ENCODE results near the gene RPN2.
"Not testable (repeated sequence)": the region's sequence is repeated elsewhere in the genome, so short reads cannot be mapped to it uniquely, and the experiment has no call there.

Gene RPN2

DNA sequence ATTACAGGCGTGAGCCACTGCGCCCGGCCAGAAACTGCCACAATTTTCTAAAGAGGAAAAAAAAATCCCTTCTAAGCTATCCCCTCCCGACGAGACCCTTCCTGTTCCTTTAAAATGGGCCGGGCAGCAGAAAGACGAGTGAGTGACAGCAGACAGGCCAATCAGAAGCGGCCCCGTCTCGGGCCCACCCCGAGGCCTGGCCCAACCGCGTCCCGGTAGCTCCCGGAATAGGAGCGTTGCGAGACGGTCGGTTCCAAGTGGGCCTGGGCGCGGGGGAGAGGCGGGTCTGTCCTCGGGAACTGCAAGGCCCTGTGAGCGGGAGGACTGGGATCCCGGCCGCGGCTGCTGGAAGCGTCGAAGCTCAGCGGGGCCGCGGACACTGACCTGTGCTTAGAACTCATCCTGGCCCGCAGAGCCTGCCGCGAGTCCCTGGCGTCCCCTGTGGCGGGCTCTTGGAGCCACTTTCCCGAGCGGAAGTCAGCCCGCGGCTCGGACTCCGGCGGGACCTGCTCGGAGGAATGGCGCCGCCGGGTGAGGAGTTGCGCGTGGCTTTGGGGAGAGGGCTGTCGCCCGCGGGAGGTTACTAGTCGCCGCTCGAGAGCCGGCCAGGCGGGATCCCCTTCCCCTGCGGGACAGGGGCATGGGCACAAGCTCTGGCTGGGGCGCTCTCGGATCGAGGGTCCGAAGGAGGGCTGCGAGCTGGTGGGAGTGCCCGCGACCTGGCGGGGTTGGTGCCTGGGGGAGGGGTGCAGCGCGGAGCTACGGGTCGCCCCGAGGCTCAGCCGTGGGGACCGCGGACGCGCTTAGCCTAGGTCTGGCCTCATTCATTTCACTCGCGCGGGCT lies at the start of gene RPN2, which contains the start of gene MROH8:
TSS of gene RPN2 (plus strand) at position 492 of the 844 bp plus-strand sequence. CDS start at position 519, 27 bp downstream.
TSS of gene MROH8 (minus strand) at position 710 of the 844 bp plus-strand sequence.
- peak; percentile 96 for DNase-seq

- DNase-seq: no peak
Observed at GRCh38 chr20:37131486-37131885, 47.6 kb upstream of the RPN2 start.

DNA sequence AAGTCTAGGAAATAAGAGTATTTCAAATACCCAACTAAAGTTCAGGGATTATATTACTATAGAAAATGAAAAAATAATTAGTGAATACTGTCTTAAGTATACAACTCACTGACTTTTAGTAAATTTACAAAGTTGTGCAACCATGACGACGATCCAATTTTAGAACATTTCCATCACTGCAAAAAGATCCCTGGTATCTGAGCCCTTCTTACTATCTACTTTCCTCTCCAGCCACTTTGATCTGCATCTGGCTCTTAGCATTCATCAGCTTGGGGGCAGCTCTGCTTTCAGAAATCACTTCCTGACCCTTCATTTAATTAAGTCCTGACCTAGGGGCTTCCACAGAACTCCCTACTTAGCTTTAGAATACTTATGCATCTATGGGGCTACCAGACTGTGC lies 45.2 kb upstream of the RPN2 start:
- DNase-seq: no peak

GRCh38 chr20:37137547-37137946 lies 41.6 kb upstream of the RPN2 start:
- DNase-seq: no peak

GRCh38 chr20:37142708-37143107 lies 36.4 kb upstream of the RPN2 start:
- no peak for DNase-seq

GRCh38 chr20:37144856-37145404 lies 34.2 kb upstream of the RPN2 start:
- no peak for DNase-seq

DNA sequence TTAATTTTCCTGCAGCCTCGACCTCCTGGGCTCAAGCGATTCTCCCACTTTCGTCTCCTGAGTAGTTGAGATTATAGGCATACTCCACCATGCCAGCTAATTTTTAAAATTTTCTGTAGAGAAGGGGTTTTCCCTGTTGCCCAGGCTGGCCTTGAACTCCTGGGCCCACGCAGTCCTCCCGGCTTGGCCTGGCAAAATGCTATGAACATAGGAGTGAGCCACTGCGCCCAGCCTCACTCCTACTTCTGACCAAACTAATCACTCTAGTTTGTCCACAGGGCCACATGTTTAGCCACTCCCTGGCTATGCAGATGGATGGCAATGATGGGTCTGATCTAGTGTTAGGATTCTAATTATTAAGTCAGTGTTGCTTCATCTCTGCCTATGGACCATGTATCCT lies 31.9 kb upstream of the RPN2 start:
- no peak for DNase-seq

DNA sequence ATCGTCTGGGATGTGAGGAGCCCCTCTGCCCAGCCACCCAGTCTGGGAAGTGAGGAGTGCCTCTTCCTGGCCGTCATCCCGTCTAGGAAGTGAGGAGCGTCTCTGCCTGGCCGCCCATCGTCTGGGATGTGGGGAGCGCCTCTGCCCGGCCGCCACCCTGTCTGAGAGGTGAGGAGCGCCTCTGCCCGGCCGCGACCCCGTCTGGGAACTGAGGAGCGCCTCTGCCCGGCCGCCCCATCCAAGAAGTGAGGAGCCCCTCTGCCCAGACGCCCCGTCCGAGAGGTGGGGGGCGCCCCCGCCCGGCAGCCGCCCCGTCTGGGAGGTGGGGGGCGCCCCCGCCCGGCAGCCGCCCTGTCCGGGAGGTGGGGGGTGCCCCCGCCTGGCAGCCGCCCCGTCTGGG lies 28.3 kb upstream of the RPN2 start:
- DNase-seq: not testable (repeated sequence)

GRCh38 chr20:37151529-37151928 lies 27.6 kb upstream of the RPN2 start:
- DNase-seq: no peak

- no peak for DNase-seq
Observed at GRCh38 chr20:37152284-37152683, 26.8 kb upstream of the RPN2 start.

GRCh38 chr20:37154684-37155298 lies 24.3 kb upstream of the RPN2 start:
- DNase-seq: no peak

DNA sequence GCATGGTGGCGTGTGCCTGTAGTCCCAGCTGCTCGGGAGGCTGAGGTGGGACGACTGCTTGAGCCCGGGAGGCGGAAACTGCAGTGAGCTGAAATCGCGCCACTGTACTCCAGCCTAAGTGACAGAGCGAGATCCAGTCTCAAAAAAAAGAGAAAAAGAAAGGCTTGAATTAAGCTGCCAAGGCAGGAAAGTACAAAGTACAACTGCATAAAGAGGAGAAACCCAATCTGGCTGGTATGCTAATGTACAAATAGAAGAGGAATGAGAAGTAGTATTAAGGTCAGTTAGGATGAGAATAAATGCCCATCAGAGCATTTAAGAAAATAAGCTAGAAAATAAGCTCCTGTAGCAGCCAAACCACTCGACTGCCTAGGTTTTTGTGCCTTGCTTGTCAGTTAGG lies 23.1 kb upstream of the RPN2 start:
- no peak for DNase-seq

- DNase-seq: no peak
Observed at GRCh38 chr20:37158248-37158647, 20.9 kb upstream of the RPN2 start.

GRCh38 chr20:37160683-37161082 lies 18.4 kb upstream of the RPN2 start:
- no peak for DNase-seq

- no peak for DNase-seq
Observed at GRCh38 chr20:37161830-37162549, 17.1 kb upstream of the RPN2 start.

DNA sequence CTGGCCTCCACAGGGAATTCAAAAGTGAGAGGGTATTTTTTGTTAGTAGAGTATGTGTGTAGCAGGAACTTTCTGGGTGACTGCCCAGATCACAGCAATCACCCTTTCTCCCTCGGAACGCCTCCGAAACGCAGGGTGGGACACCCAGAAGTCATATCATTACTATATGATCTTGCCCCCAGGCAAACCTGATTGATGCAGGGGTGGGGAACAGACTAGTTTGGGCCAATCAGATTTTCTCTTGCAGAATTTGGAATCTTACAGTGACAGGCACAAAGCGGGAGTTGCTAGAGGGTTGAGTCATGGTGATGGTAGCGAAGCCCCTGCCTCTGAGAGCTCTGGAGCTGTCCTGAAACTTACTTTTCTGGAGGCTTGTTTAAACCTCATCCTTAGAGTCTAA lies 16.5 kb upstream of the RPN2 start:
- DNase-seq: no peak

DNA sequence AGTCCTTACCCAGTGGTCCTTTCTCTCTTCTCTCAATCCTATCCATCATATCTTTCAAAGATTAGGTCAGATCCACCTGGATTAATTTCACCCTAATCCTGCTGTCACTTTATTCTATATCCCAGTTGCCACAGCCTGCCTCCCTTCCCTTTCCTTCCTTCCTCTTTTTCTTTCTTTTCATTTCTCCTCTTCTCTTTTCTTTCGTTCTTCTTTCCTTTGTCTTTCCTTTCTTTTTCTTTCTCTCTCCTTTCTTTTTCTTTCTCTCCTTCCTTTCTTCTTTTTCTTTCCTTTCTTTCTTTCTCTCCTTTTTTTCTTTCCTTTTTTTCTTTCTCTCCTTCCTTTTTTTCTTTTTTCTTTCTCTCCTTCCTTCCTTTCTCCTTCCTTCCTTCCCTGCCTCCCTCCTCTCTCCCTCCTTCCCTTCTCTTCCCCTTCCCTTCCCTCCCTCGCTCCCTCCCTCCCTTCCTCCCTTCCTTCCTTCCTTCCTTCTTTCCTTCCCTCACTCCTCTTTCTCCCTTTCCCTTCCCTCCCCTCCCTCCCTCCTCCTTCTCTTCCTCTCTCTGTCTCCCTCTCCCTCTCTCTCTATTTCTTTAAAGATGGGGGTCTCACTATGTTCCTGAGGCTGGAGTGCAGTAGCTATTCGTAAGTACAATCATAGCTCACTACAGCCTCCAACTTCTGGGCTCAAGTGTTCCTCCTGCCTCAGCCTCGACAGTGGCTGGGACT lies 15.1 kb upstream of the RPN2 start:
- DNase-seq: no peak

DNA sequence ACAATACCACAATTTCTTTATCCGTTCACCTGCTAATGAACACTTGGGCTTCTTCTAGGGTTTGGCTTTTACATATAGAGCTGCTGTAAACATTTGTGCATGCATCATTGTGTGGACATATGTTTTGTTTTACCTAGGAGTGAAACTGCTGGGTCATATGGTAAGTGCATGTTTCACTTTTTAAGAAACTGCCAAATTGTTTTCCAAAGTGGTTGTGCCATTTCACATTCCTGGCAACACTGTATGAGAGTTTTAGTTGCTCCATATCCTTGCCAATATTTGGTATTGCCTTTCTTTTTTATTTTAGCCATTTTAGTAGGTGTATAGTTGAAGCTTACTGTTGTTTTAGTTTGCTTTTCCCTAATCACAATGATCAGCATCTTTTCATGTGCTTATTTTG lies 14.1 kb upstream of the RPN2 start:
- no peak for DNase-seq

DNA sequence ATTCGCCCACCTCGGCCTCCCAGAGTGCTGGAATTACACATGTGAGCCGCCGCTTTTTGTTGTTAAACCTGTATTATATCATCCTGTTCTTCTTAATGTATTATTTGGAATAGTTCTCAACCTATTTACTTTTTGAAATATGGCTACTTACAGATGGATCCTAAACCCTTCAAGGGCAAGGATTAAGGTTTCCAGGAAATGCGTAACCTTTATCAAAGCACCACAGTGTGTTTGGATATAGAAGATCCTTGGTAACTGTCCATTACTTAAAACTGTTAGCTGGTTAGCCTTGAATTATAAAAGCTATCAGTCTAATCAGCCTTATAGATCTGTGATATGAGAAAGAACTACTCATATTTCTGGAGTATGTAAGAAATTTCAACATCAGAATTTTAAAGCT lies 12.3 kb upstream of the RPN2 start:
- no peak for DNase-seq

DNA sequence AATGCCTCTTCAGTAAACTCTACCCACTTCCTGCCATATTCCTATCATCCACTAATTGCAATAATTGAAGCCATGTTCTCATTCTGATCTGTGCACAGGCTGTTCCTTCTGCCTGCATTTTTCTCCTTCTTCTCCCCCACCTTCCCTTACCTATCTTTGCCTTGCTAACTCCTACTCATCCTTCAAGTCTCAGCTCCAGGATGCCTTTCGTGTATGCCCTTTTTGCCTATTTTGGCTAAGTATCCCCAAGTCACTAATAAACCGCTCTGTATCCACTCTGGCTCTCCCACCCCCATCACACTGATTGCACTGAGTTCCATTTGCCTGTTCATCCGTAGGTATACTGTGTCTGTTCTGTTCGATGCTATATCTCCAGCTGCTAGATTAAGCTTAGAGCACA lies 6.3 kb upstream of the RPN2 start:
- no peak for DNase-seq

DNA sequence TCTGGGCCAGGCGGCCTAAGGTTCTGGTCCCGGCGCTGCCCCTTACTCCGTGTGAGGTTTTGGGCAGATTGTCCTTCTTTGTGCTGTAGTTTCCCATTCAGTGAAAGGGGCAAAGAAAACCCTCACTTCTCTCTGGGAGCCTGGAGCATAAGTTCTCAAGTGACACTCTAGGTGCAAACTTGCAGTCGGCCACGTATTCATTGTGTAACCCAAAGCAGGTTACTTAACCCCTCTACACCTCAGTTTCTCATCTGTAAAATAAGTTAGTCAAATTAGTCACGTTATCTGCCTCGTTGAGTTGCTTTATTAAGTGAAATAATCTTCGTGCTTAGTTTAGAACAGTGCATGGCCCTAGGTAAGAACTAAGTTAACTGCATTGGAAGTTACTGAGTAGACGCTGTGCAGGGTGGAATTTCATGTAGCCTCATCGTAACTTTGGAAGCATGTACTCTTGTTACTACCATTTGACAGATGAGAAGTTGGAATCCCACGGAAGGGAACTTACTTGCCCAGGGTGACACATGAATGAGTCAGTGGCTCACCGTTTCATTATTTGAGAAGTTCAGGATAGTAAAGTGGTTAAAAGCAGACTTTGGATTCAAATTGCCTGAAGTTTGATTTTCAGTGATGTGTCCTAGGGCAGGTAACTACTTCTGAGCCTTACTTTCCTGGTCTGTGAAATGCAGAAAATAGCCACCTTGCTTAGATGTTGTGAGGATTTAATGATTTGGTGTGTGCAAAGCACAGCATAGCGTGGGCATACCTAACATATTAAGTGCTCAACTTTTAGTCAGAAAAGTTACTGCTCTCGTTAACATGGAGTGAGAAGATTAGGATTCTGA lies 774 bp downstream of the RPN2 start:
- no peak for DNase-seq

GRCh38 chr20:37185686-37186085 lies 6.6 kb downstream of the RPN2 start:
- DNase-seq: no peak

Measured in activated gamma-delta T cell treated with Interleukin-2 at 50 U/mL for 16 hours (primary cell).